Prostate gland (tissue), 2 donors: Measurements from ENCODE around the gene SIAH2.

ENCODE experiments used
- POLR2AphosphoS5 ChIP-seq: sonication (generic); formaldehyde crosslinking; IDR thresholded peaks from one replicate; pipeline ENCODE4 v1.6.1; 2017; ENCODE audit warnings: antibody characterized with exemption
- TF ChIP-seq, protein P1 (sequence below), 4 experiments: fragments of 200-600 bp in 2 of 4; fragments of 450-650 bp in 2 of 4; sonication (generic) in 2 of 4; IDR thresholded peaks; 1 replicate in 3 of 4; 2 replicates in 1 of 4; pipeline ENCODE4 v1.5.1; 2016 to 2019; ENCODE audit warnings: antibody characterized with exemption in 4 of 4, mild to moderate bottlenecking in 2 of 4, moderate library complexity in 2 of 4

DNA sequence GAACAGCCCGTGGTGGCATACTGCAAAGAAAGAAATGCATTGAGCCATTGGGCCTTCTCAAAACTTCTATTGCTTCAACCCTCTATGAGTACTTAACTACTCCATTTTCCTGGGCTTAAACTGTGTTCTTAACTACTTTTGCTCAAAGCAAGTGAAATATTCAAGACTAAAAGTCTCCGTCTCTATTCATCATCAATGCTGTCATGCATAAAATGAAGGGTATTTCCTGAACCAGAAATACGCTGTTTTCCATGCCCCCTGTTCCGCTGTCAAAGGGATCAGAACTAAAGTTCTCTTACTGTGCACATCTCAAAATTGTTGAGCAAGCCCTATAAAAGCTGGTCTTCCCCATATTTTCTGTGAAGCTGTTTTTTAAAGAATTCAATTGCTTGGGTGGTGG, 20.3 kb downstream of the SIAH2 start:
- no peak for TF ChIP-seq POLR2AphosphoS5
- TF ChIP-seq, protein P1, sequence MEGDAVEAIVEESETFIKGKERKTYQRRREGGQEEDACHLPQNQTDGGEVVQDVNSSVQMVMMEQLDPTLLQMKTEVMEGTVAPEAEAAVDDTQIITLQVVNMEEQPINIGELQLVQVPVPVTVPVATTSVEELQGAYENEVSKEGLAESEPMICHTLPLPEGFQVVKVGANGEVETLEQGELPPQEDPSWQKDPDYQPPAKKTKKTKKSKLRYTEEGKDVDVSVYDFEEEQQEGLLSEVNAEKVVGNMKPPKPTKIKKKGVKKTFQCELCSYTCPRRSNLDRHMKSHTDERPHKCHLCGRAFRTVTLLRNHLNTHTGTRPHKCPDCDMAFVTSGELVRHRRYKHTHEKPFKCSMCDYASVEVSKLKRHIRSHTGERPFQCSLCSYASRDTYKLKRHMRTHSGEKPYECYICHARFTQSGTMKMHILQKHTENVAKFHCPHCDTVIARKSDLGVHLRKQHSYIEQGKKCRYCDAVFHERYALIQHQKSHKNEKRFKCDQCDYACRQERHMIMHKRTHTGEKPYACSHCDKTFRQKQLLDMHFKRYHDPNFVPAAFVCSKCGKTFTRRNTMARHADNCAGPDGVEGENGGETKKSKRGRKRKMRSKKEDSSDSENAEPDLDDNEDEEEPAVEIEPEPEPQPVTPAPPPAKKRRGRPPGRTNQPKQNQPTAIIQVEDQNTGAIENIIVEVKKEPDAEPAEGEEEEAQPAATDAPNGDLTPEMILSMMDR (IDR thresholded peaks at IDR 0.05), result no peak
